Fibroblast of the conjunctiva (primary cell): ENCODE measurements around the gene SMC6.
A peak's percentile ranks its signal among the peaks of the same experiment; 100 is the strongest.

ENCODE experiments used
- DNase-seq: peaks from one replicate; pipeline ENCODE4 v3.0.0-alpha.2; 2010; ENCODE audit warnings: low read depth

SMC6 gene

GRCh38 chr2:17762451-17762850 lies 8.8 kb upstream of the SMC6 start:
- DNase-seq: no peak

- no peak for DNase-seq
These were observed 6.2 kb upstream of the SMC6 start for GRCh38 chr2:17759805-17760204.

- DNase-seq: no peak
These were observed 4.5 kb upstream of the SMC6 start for GRCh38 chr2:17758118-17758517.

- DNase-seq: no peak
These were observed 3.7 kb upstream of the SMC6 start for GRCh38 chr2:17757321-17757720.

- no peak for DNase-seq
These were observed 3.1 kb upstream of the SMC6 start for GRCh38 chr2:17756668-17757067.

GRCh38 chr2:17754773-17755425 lies 1.3 kb upstream of the SMC6 start:
- no peak for DNase-seq

- DNase-seq: no peak
These were observed 463 bp downstream of the SMC6 start for GRCh38 chr2:17752892-17753802.

- no peak for DNase-seq
These were observed 1.4 kb downstream of the SMC6 start for GRCh38 chr2:17752246-17752645.

- DNase-seq: no peak
These were observed 3.7 kb downstream of the SMC6 start for GRCh38 chr2:17749753-17750438.

GRCh38 chr2:17748745-17749144 lies 4.9 kb downstream of the SMC6 start:
- no peak for DNase-seq

GRCh38 chr2:17747684-17748452 lies 5.7 kb downstream of the SMC6 start:
- no peak for DNase-seq

GRCh38 chr2:17740203-17740602 lies 13.4 kb downstream of the SMC6 start:
- no peak for DNase-seq

GRCh38 chr2:17736989-17737388 lies 16.6 kb downstream of the SMC6 start:
- no peak for DNase-seq

- DNase-seq: no peak
These were observed 17.7 kb downstream of the SMC6 start for GRCh38 chr2:17735864-17736263.

- no peak for DNase-seq
These were observed 20.0 kb downstream of the SMC6 start for GRCh38 chr2:17733599-17733998.

GRCh38 chr2:17729880-17730279 lies 23.7 kb downstream of the SMC6 start:
- no peak for DNase-seq

- no peak for DNase-seq
These were observed 25.4 kb downstream of the SMC6 start for GRCh38 chr2:17728210-17728609.

GRCh38 chr2:17719562-17720371 lies 33.8 kb downstream of the SMC6 start:
- DNase-seq: peak; percentile 4

GRCh38 chr2:17718689-17719088 lies 34.9 kb downstream of the SMC6 start:
- DNase-seq: no peak

GRCh38 chr2:17717666-17718065 lies 35.9 kb downstream of the SMC6 start:
- no peak for DNase-seq

- no peak for DNase-seq
These were observed 40.3 kb downstream of the SMC6 start for GRCh38 chr2:17713291-17713690.
